IMR-90 (cell line): Measurements from ENCODE around the gene PITPNC1. TPM values are rescaled to one million over a fixed set of nuclear protein-coding genes. Genes with fewer than 3 reads are reported as not detected.

ENCODE experiments used
- ATAC-seq: fragments of 200-7000 bp; cut with Tn5 transposase; 2 replicates; pipeline ENCODE4 v1.9.1; 2020; ENCODE audit warnings: low read depth, mild to moderate bottlenecking, moderate library complexity
- BruUV-seq: library from RNA; stranded (reverse); fragments of 400-500 nt; replicated peaks from 2 replicates; lab custom pipeline; 2021; lab: Mats Ljungman, UMichigan
- CTCF ChIA-PET: fragments of 300-600 bp; formaldehyde crosslinking; extraction: SDS; loops from one replicate; lab custom pipeline; 2021; ENCODE audit warnings: antibody characterized with exemption; lab: Yijun Ruan, JAX
- POLR2A ChIA-PET: fragments of 300-600 bp; sonication (Branson Sonifier 250); formaldehyde crosslinking; loops from one replicate; lab custom pipeline; 2022; ENCODE audit warnings: antibody characterized with exemption; ENCODE audit not compliant: unreplicated experiment; lab: Charles Lee
- DNase-seq: peaks from one replicate; pipeline ENCODE4 v3.0.0; 2013
- H2AFZ ChIP-seq: replicated peaks from 2 replicates; pipeline ENCODE3; 2013; ENCODE audit warnings: low read length, mild to moderate bottlenecking; ENCODE audit not compliant: poor library complexity
- H2AK5ac ChIP-seq: 2 replicates; pipeline ENCODE4 v1.6.1; 2013; ENCODE audit warnings: low read depth, low read length, inconsistent platforms
- H2AK9ac ChIP-seq: replicated peaks from 2 replicates; pipeline ENCODE3; 2013; ENCODE audit warnings: mild to moderate bottlenecking, low read depth, low read length, moderate library complexity; ENCODE audit not compliant: poor library complexity
- H2BK120ac ChIP-seq: 2 replicates; pipeline ENCODE4 v1.6.1; 2013; ENCODE audit warnings: low read depth, low read length, inconsistent platforms
- H2BK15ac ChIP-seq: 3 replicates; pipeline ENCODE4 v1.6.1; 2013; ENCODE audit warnings: low read depth, low read length, inconsistent platforms
- H2BK20ac ChIP-seq: 2 replicates; pipeline ENCODE4 v1.6.1; 2013; ENCODE audit warnings: low read depth, mild to moderate bottlenecking, inconsistent platforms, low read length, moderate library complexity
- H2BK5ac ChIP-seq: 2 replicates; pipeline ENCODE4 v1.6.1; 2013; ENCODE audit warnings: mild to moderate bottlenecking, low read depth, low read length, inconsistent platforms; ENCODE audit not compliant: poor library complexity, severe bottlenecking
- H3K14ac ChIP-seq: replicated peaks from 2 replicates; pipeline ENCODE4 v1.6.1; 2013; ENCODE audit warnings: low read depth, low read length, inconsistent platforms
- H3K18ac ChIP-seq: 2 replicates; pipeline ENCODE4 v1.6.1; 2013; ENCODE audit warnings: low read depth, low read length, control low read depth
- H3K23ac ChIP-seq: 2 replicates; pipeline ENCODE4 v1.6.1; 2013; ENCODE audit warnings: low read depth, low read length, inconsistent platforms
- H3K27ac ChIP-seq: 2 replicates; pipeline ENCODE4 v1.5.1; 2013; ENCODE audit warnings: mild to moderate bottlenecking, control low read depth, low read length; ENCODE audit not compliant: insufficient read depth
- H3K27me3 ChIP-seq: 2 replicates; pipeline ENCODE4 v1.6.1; 2013; ENCODE audit warnings: low read length; ENCODE audit not compliant: control insufficient read depth, insufficient read depth
- H3K36me3 ChIP-seq: 2 replicates; pipeline ENCODE4 v1.6.1; 2013; ENCODE audit warnings: low read length, mixed read lengths; ENCODE audit not compliant: control insufficient read depth, insufficient read depth
- H3K4ac ChIP-seq: 2 replicates; pipeline ENCODE4 v1.6.1; 2013; ENCODE audit warnings: low read depth, low read length, inconsistent platforms
- H3K4me1 ChIP-seq: 2 replicates; pipeline ENCODE4 v1.6.1; 2013; ENCODE audit warnings: low read length, mixed read lengths; ENCODE audit not compliant: control insufficient read depth, insufficient read depth
- H3K4me2 ChIP-seq: 2 replicates; pipeline ENCODE4 v1.6.1; 2013; ENCODE audit warnings: low read depth, mild to moderate bottlenecking, control low read depth, low read length, moderate library complexity
- H3K4me3 ChIP-seq: 2 replicates; pipeline ENCODE4 v1.5.1; 2013; ENCODE audit warnings: low read depth, mild to moderate bottlenecking, control low read depth, low read length, moderate library complexity; ENCODE audit not compliant: insufficient read depth
- H3K56ac ChIP-seq: 2 replicates; pipeline ENCODE4 v1.6.1; 2013; ENCODE audit warnings: low read length, inconsistent platforms; ENCODE audit not compliant: insufficient read depth; ENCODE audit errors: extremely low read depth
- H3K79me1 ChIP-seq, 2 experiments: 2 replicates each; pipeline ENCODE4 v1.6.1; 2013; ENCODE audit warnings: low read length in 2 of 2, inconsistent platforms in 1 of 2, low read depth in 1 of 2
- H3K9ac ChIP-seq: 2 replicates; pipeline ENCODE4 v1.6.1; 2013; ENCODE audit warnings: low read depth, low read length, control low read depth
- H3K9me1 ChIP-seq: 2 replicates; pipeline ENCODE4 v1.6.1; 2013; ENCODE audit warnings: low read length, inconsistent platforms; ENCODE audit not compliant: insufficient read depth
- H3K9me3 ChIP-seq: 2 replicates; pipeline ENCODE4 v1.6.1; 2013; ENCODE audit warnings: low read length; ENCODE audit not compliant: control insufficient read depth, insufficient read depth
- H4K20me1 ChIP-seq: 2 replicates; pipeline ENCODE4 v1.6.1; 2013; ENCODE audit warnings: low read length, inconsistent platforms; ENCODE audit not compliant: insufficient read depth
- H4K5ac ChIP-seq: 2 replicates; pipeline ENCODE4 v1.6.1; 2013; ENCODE audit warnings: mild to moderate bottlenecking, low read depth, low read length, control low read depth
- H4K8ac ChIP-seq, 2 experiments: 2 replicates each; pipeline ENCODE4 v1.6.1; 2013; ENCODE audit warnings: low read depth in 2 of 2, low read length in 2 of 2, control low read depth in 1 of 2, inconsistent platforms in 1 of 2
- H4K91ac ChIP-seq: 2 replicates; pipeline ENCODE4 v1.6.1; 2013; ENCODE audit warnings: low read depth, low read length, inconsistent platforms; ENCODE audit not compliant: insufficient read depth
- CHD1 ChIP-seq: IDR thresholded peaks from 2 replicates; pipeline ENCODE4 v1.6.1; 2012; ENCODE audit warnings: low read depth, low read length, improper control_type of control experiment
- WGBS, 2 experiments: methylation state at CpG; one replicate each; pipeline versions ENCODE4 v1.1.5 to v1.1.7; 2013; ENCODE audit warnings: missing lambda C conversion rate in 2 of 2; ENCODE audit not compliant: insufficient read length in 1 of 2; ENCODE audit errors: extremely low coverage in 2 of 2; 5-methylcytosine and 5-hydroxymethylcytosine counted together
- dilution Hi-C: fragments of 300-500 bp; cut with HindIII; formaldehyde crosslinking; loops from one replicate; pipeline ENCODE4 v1.14.3; 2018; ENCODE audit warnings: low sequenced_read_pairs; ENCODE audit not compliant: unreplicated experiment
- in situ Hi-C: fragments of 300-500 bp; cut with MboI; formaldehyde crosslinking; loops from 3 replicates; pipeline ENCODE4 v1.14.3; 2019; ENCODE audit warnings: low sequenced_read_pairs, inconsistent platforms, mixed read lengths
- intact Hi-C: fragments of 100-400 bp; cut with micrococcal nuclease; formaldehyde crosslinking; loops from 2 replicates; pipeline ENCODE4 v1.10.0; 2022
- polyA plus RNA-seq, 3 experiments: library from polyadenylated mRNA; depleted of rRNA; stranded (reverse); fragments of >200 nt; gene quantifications; 2 replicates each; pipeline ENCODE4 v1.2.3, GENCODE V29; 2012; ENCODE audit warnings: low replicate concordance in 1 of 3
- total RNA-seq: library from RNA; depleted of rRNA; stranded (reverse); fragments of >200 nt; gene quantifications from 2 replicates; pipeline ENCODE4 v1.2.3, GENCODE V29; 2012
- TF ChIP-seq, protein P1 (sequence below): fragments of 150-350 bp; IDR thresholded peaks from 2 replicates; pipeline ENCODE4 v1.6.1; 2016; ENCODE audit warnings: low read depth, mild to moderate bottlenecking, low read length, moderate library complexity, borderline replicate concordance

PITPNC1 gene
- total and polyA plus RNA-seq, 2 of the 4 experiments (the other 2 are of a cell fraction), result 4.1 TPM

- no peaks in the 10 kb centered on the region for H4K20me1 ChIP-seq
- intact Hi-C loops, result no loop called here
- no peaks in the 10 kb centered on the region for H3K9me1 ChIP-seq
- H4K8ac ChIP-seq, result peak overlapping the region; percentile 13 to 71; a peak in 2 of 4 replicates
- H3K4me2 ChIP-seq, result peak overlapping the region; percentile 52; the same call in 1 of the 2 replicates
- peak overlapping the region; percentile 16 for H3K14ac ChIP-seq
- H2BK20ac ChIP-seq, result peak overlapping the region; percentile 75; the same call in 1 of the 2 replicates
- TF ChIP-seq, protein P1, sequence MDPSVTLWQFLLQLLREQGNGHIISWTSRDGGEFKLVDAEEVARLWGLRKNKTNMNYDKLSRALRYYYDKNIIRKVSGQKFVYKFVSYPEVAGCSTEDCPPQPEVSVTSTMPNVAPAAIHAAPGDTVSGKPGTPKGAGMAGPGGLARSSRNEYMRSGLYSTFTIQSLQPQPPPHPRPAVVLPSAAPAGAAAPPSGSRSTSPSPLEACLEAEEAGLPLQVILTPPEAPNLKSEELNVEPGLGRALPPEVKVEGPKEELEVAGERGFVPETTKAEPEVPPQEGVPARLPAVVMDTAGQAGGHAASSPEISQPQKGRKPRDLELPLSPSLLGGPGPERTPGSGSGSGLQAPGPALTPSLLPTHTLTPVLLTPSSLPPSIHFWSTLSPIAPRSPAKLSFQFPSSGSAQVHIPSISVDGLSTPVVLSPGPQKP, result no peak
- 0 out of 2 replicates have a peak, but pooled peaks have one; percentile 65 for TF ChIP-seq CHD1
- no peak overlapping the region; the same call in 1 of the 2 replicates for H3K9ac ChIP-seq
- no TSS peak for BruUV-seq
- H2BK15ac ChIP-seq, result peak overlapping the region; percentile 35; the same call in 1 of the 3 replicates
- H3K23ac ChIP-seq, result peak overlapping the region; percentile 53; the same call in 1 of the 2 replicates
- H4K91ac ChIP-seq, result no peak overlapping the region
- peak overlapping the region; percentile 31; the same call in 1 of the 2 replicates for H3K56ac ChIP-seq
- ATAC-seq (no peak), DNase-seq (no peak)
- peaks cover 3% of the 10 kb centered on the region; the same call in 1 of the 2 replicates for H3K4me1 ChIP-seq
- in situ Hi-C loops, result no loop called here
- H3K4me3 ChIP-seq, result peak overlapping the region; percentile 17; the same call in 1 of the 2 replicates
- peaks cover 21 to 32% of the 10 kb centered on the region in 2 experiments for H3K79me1 ChIP-seq
- peak overlapping the region; percentile 65 for H2BK5ac ChIP-seq
- H3K27ac ChIP-seq, result no peak overlapping the region
- H3K36me3 ChIP-seq, result no peaks in the 10 kb centered on the region
- H3K27me3 ChIP-seq, result no peaks in the 10 kb centered on the region
- whole genome bisulfite sequencing, 2 experiments, result no CpG with 5 or more reads among the region's 7 CpGs
- H2AK9ac ChIP-seq, result no peak overlapping the region
- peak overlapping the region; percentile 30; the same call in 1 of the 2 replicates for H4K5ac ChIP-seq
- H3K4ac ChIP-seq, result peak overlapping the region; percentile 44
- H2AK5ac ChIP-seq, result peak overlapping the region; percentile 44; the same call in 1 of the 2 replicates
- peak overlapping the region; percentile 42; the same call in 1 of the 2 replicates for H3K18ac ChIP-seq
- H2AFZ ChIP-seq, result peak overlapping the region; percentile 77
- CTCF ChIA-PET, result interaction anchor here (1.5 kb wide), 1 partner anchor 35 kb away, joined by 8 read pairs; no protein-coding TSS in a partner anchor
- POLR2A ChIA-PET, result interaction anchor here (0.7 kb wide), 1 partner anchor 178 kb away, joined by 13 read pairs; no protein-coding TSS in a partner anchor
- dilution Hi-C loops, result no loop called here
- H2BK120ac ChIP-seq, result peak overlapping the region; percentile 46
- no peaks in the 10 kb centered on the region for H3K9me3 ChIP-seq
Observed at GRCh38 chr17:67440277-67441051, 63.4 kb downstream of the PITPNC1 start.
